IMR-90 (cell line): ENCODE data around the gene WNT10A. TPM values are rescaled to one million over a fixed set of nuclear protein-coding genes. Genes with fewer than 3 reads are reported as not detected.

Source experiments
- ATAC-seq: fragments of 200-7000 bp; cut with Tn5 transposase; 2 replicates; pipeline ENCODE4 v1.9.1; 2020; ENCODE audit warnings: low read depth, mild to moderate bottlenecking, moderate library complexity
- BruUV-seq: library from RNA; stranded (reverse); fragments of 400-500 nt; replicated peaks from 2 replicates; lab custom pipeline; 2021; lab: Mats Ljungman, UMichigan
- CTCF ChIA-PET: fragments of 300-600 bp; formaldehyde crosslinking; extraction: SDS; loops from one replicate; lab custom pipeline; 2021; ENCODE audit warnings: antibody characterized with exemption; lab: Yijun Ruan, JAX
- POLR2A ChIA-PET: fragments of 300-600 bp; sonication (Branson Sonifier 250); formaldehyde crosslinking; loops from one replicate; lab custom pipeline; 2022; ENCODE audit warnings: antibody characterized with exemption; ENCODE audit not compliant: unreplicated experiment; lab: Charles Lee
- DNase-seq: peaks from one replicate; pipeline ENCODE4 v3.0.0; 2013
- H2AFZ ChIP-seq: replicated peaks from 2 replicates; pipeline ENCODE3; 2013; ENCODE audit warnings: low read length, mild to moderate bottlenecking; ENCODE audit not compliant: poor library complexity
- H2AK5ac ChIP-seq: 2 replicates; pipeline ENCODE4 v1.6.1; 2013; ENCODE audit warnings: low read depth, low read length, inconsistent platforms
- H2AK9ac ChIP-seq: replicated peaks from 2 replicates; pipeline ENCODE3; 2013; ENCODE audit warnings: mild to moderate bottlenecking, low read depth, low read length, moderate library complexity; ENCODE audit not compliant: poor library complexity
- H2BK120ac ChIP-seq: 2 replicates; pipeline ENCODE4 v1.6.1; 2013; ENCODE audit warnings: low read depth, low read length, inconsistent platforms
- H2BK15ac ChIP-seq: 3 replicates; pipeline ENCODE4 v1.6.1; 2013; ENCODE audit warnings: low read depth, low read length, inconsistent platforms
- H2BK20ac ChIP-seq: 2 replicates; pipeline ENCODE4 v1.6.1; 2013; ENCODE audit warnings: low read depth, mild to moderate bottlenecking, inconsistent platforms, low read length, moderate library complexity
- H2BK5ac ChIP-seq: 2 replicates; pipeline ENCODE4 v1.6.1; 2013; ENCODE audit warnings: mild to moderate bottlenecking, low read depth, low read length, inconsistent platforms; ENCODE audit not compliant: poor library complexity, severe bottlenecking
- H3K14ac ChIP-seq: replicated peaks from 2 replicates; pipeline ENCODE4 v1.6.1; 2013; ENCODE audit warnings: low read depth, low read length, inconsistent platforms
- H3K18ac ChIP-seq: 2 replicates; pipeline ENCODE4 v1.6.1; 2013; ENCODE audit warnings: low read depth, low read length, control low read depth
- H3K23ac ChIP-seq: 2 replicates; pipeline ENCODE4 v1.6.1; 2013; ENCODE audit warnings: low read depth, low read length, inconsistent platforms
- H3K27ac ChIP-seq: 2 replicates; pipeline ENCODE4 v1.5.1; 2013; ENCODE audit warnings: mild to moderate bottlenecking, control low read depth, low read length; ENCODE audit not compliant: insufficient read depth
- H3K27me3 ChIP-seq: 2 replicates; pipeline ENCODE4 v1.6.1; 2013; ENCODE audit warnings: low read length; ENCODE audit not compliant: control insufficient read depth, insufficient read depth
- H3K36me3 ChIP-seq: 2 replicates; pipeline ENCODE4 v1.6.1; 2013; ENCODE audit warnings: low read length, mixed read lengths; ENCODE audit not compliant: control insufficient read depth, insufficient read depth
- H3K4ac ChIP-seq: 2 replicates; pipeline ENCODE4 v1.6.1; 2013; ENCODE audit warnings: low read depth, low read length, inconsistent platforms
- H3K4me1 ChIP-seq: 2 replicates; pipeline ENCODE4 v1.6.1; 2013; ENCODE audit warnings: low read length, mixed read lengths; ENCODE audit not compliant: control insufficient read depth, insufficient read depth
- H3K4me2 ChIP-seq: 2 replicates; pipeline ENCODE4 v1.6.1; 2013; ENCODE audit warnings: low read depth, mild to moderate bottlenecking, control low read depth, low read length, moderate library complexity
- H3K4me3 ChIP-seq: 2 replicates; pipeline ENCODE4 v1.5.1; 2013; ENCODE audit warnings: low read depth, mild to moderate bottlenecking, control low read depth, low read length, moderate library complexity; ENCODE audit not compliant: insufficient read depth
- H3K56ac ChIP-seq: 2 replicates; pipeline ENCODE4 v1.6.1; 2013; ENCODE audit warnings: low read length, inconsistent platforms; ENCODE audit not compliant: insufficient read depth; ENCODE audit errors: extremely low read depth
- H3K79me1 ChIP-seq, 2 experiments: 2 replicates each; pipeline ENCODE4 v1.6.1; 2013; ENCODE audit warnings: low read length in 2 of 2, inconsistent platforms in 1 of 2, low read depth in 1 of 2
- H3K9ac ChIP-seq: 2 replicates; pipeline ENCODE4 v1.6.1; 2013; ENCODE audit warnings: low read depth, low read length, control low read depth
- H3K9me1 ChIP-seq: 2 replicates; pipeline ENCODE4 v1.6.1; 2013; ENCODE audit warnings: low read length, inconsistent platforms; ENCODE audit not compliant: insufficient read depth
- H3K9me3 ChIP-seq: 2 replicates; pipeline ENCODE4 v1.6.1; 2013; ENCODE audit warnings: low read length; ENCODE audit not compliant: control insufficient read depth, insufficient read depth
- H4K20me1 ChIP-seq: 2 replicates; pipeline ENCODE4 v1.6.1; 2013; ENCODE audit warnings: low read length, inconsistent platforms; ENCODE audit not compliant: insufficient read depth
- H4K5ac ChIP-seq: 2 replicates; pipeline ENCODE4 v1.6.1; 2013; ENCODE audit warnings: mild to moderate bottlenecking, low read depth, low read length, control low read depth
- H4K8ac ChIP-seq, 2 experiments: 2 replicates each; pipeline ENCODE4 v1.6.1; 2013; ENCODE audit warnings: low read depth in 2 of 2, low read length in 2 of 2, control low read depth in 1 of 2, inconsistent platforms in 1 of 2
- H4K91ac ChIP-seq: 2 replicates; pipeline ENCODE4 v1.6.1; 2013; ENCODE audit warnings: low read depth, low read length, inconsistent platforms; ENCODE audit not compliant: insufficient read depth
- BHLHE40 ChIP-seq: fragments of 150-350 bp; IDR thresholded peaks from 2 replicates; pipeline ENCODE4 v1.6.1; 2016; ENCODE audit warnings: mild to moderate bottlenecking, low read depth, low read length
- CHD1 ChIP-seq: IDR thresholded peaks from 2 replicates; pipeline ENCODE4 v1.6.1; 2012; ENCODE audit warnings: low read depth, low read length, improper control_type of control experiment
- WGBS, 2 experiments: methylation state at CpG; one replicate each; pipeline versions ENCODE4 v1.1.5 to v1.1.7; 2013; ENCODE audit warnings: missing lambda C conversion rate in 2 of 2; ENCODE audit not compliant: insufficient read length in 1 of 2; ENCODE audit errors: extremely low coverage in 2 of 2; 5-methylcytosine and 5-hydroxymethylcytosine counted together
- dilution Hi-C: fragments of 300-500 bp; cut with HindIII; formaldehyde crosslinking; loops from one replicate; pipeline ENCODE4 v1.14.3; 2018; ENCODE audit warnings: low sequenced_read_pairs; ENCODE audit not compliant: unreplicated experiment
- in situ Hi-C: fragments of 300-500 bp; cut with MboI; formaldehyde crosslinking; loops from 3 replicates; pipeline ENCODE4 v1.14.3; 2019; ENCODE audit warnings: low sequenced_read_pairs, inconsistent platforms, mixed read lengths
- intact Hi-C: fragments of 100-400 bp; cut with micrococcal nuclease; formaldehyde crosslinking; loops from 2 replicates; pipeline ENCODE4 v1.10.0; 2022
- polyA plus RNA-seq, 3 experiments: library from polyadenylated mRNA; depleted of rRNA; stranded (reverse); fragments of >200 nt; gene quantifications; 2 replicates each; pipeline ENCODE4 v1.2.3, GENCODE V29; 2012; ENCODE audit warnings: low replicate concordance in 1 of 3
- total RNA-seq: library from RNA; depleted of rRNA; stranded (reverse); fragments of >200 nt; gene quantifications from 2 replicates; pipeline ENCODE4 v1.2.3, GENCODE V29; 2012

WNT10A gene
- total and polyA plus RNA-seq, 2 of the 4 experiments (the other 2 are of a cell fraction): not detected

GRCh38 chr2:218910741-218911140 lies 30.1 kb downstream of the WNT10A start:
- ChIA-PET CTCF (interaction anchor here (0.5 to 2.0 kb wide), 4 partner anchors 10 to 200 kb away, joined by 3 to 12 read pairs (median 4); partner anchors contain the start of gene TTLL4), POLR2A (no interaction called here)
- ATAC-seq (no peak), DNase-seq (no peak)
- H2AK9ac ChIP-seq: no peak overlapping the region
- H3K4me2 ChIP-seq: no peak overlapping the region
- H3K4ac ChIP-seq: no peak overlapping the region
- no peak overlapping the region for H3K14ac ChIP-seq
- H2BK20ac ChIP-seq: no peak overlapping the region
- no CpG with 5 or more reads among the region's 6 CpGs for WGBS, 2 experiments
- no peak overlapping the region for H2AFZ ChIP-seq
- H4K5ac ChIP-seq: no peak overlapping the region
- no peak overlapping the region for H4K8ac ChIP-seq
- no peaks in the 10 kb centered on the region for H3K36me3 ChIP-seq
- no peaks in the 10 kb centered on the region for H3K9me1 ChIP-seq
- no peaks in the 10 kb centered on the region for H3K4me1 ChIP-seq
- intact Hi-C loops (no loop called here), dilution Hi-C loops (no loop called here), in situ Hi-C loops (no loop called here)
- no peak for TF ChIP-seq CHD1
- TF ChIP-seq BHLHE40: no peak
- H3K9me3 ChIP-seq: peaks cover 3% of the 10 kb centered on the region; the same call in 1 of the 2 replicates
- no peak overlapping the region for H2BK15ac ChIP-seq
- H3K56ac ChIP-seq: no peak overlapping the region
- no peak overlapping the region for H2BK120ac ChIP-seq
- peaks cover 32% of the 10 kb centered on the region for H3K27me3 ChIP-seq
- H3K18ac ChIP-seq: no peak overlapping the region
- no peak overlapping the region for H2AK5ac ChIP-seq
- H4K20me1 ChIP-seq: no peaks in the 10 kb centered on the region
- H3K27ac ChIP-seq: no peak overlapping the region
- no peak overlapping the region for H2BK5ac ChIP-seq
- no peak overlapping the region for H4K91ac ChIP-seq
- H3K9ac ChIP-seq: no peak overlapping the region
- no peak overlapping the region for H3K23ac ChIP-seq
- H3K79me1 ChIP-seq: no peaks in the 10 kb centered on the region
- no peak overlapping the region for H3K4me3 ChIP-seq
- no TSS peak for BruUV-seq
